ENCODE results near the gene STX5.

- TF ChIP-seq POLR2A (IDR thresholded peaks at IDR 0.05) (no peak), CTCF (IDR thresholded peaks at IDR 0.05 in 8 of 11, conservative IDR thresholded peaks at IDR 0.05 in 3 of 11) (no peak), POLR2AphosphoS5 (IDR thresholded peaks at IDR 0.05) (no peak)
These were observed 22.4 kb upstream of the STX5 start for GRCh38 chr11:62854013-62854824.
